Tibial artery (tissue), 4 donors: ENCODE measurements around the gene GRWD1.

ENCODE experiments used
- DNase-seq, 2 donors: peaks; one replicate each; pipeline ENCODE4 v3.0.0-alpha.2; 2019
- H3K27ac ChIP-seq, 2 donors: fragments of 200-600 bp; sonication (generic) in 1 of 2; 1 replicate in 1 of 2; 2 replicates in 1 of 2; pipeline ENCODE4 v1.5.1; 2018 to 2019; ENCODE audit warnings: mild to moderate bottlenecking in 1 of 2
- H3K27me3 ChIP-seq, 2 donors: fragments of 200-600 bp; sonication (generic) in 1 of 2; one replicate each; pipeline versions ENCODE4 v1.5.1 to v1.6.0; 2016 to 2019
- H3K36me3 ChIP-seq, 3 donors: fragments of 200-600 bp; sonication (generic) in 2 of 3; one replicate each; pipeline ENCODE4 v1.5.1; 2016 to 2019; ENCODE audit warnings: mild to moderate bottlenecking in 2 of 3
- H3K4me1 ChIP-seq, 4 donors: fragments of 200-600 bp; sonication (generic) in 2 of 4; 1 replicate in 3 of 4; 2 replicates in 1 of 4; pipeline ENCODE4 v1.5.1; 2016 to 2019
- H3K4me3 ChIP-seq, 2 donors: fragments of 200-600 bp; sonication (generic) in 1 of 2; 1 replicate in 1 of 2; 2 replicates in 1 of 2; pipeline ENCODE4 v1.5.1; 2018 to 2019; ENCODE audit warnings: mild to moderate bottlenecking in 2 of 2
- H3K9me3 ChIP-seq, 3 donors: fragments of 200-600 bp; sonication (generic) in 1 of 3; one replicate each; pipeline ENCODE4 v1.5.1; 2016 to 2019
- CTCF ChIP-seq, 2 experiments: fragments of 200-600 bp in 1 of 2; fragments of 450-650 bp in 1 of 2; IDR thresholded peaks; one replicate each; pipeline ENCODE4 v1.5.1; 2017 to 2019; ENCODE audit warnings: antibody characterized with exemption in 2 of 2, mild to moderate bottlenecking in 1 of 2, moderate library complexity in 1 of 2
- intact Hi-C: fragments of 100-400 bp; cut with DNase I; formaldehyde crosslinking; loops from one replicate; pipeline ENCODE4 v1.15.0; 2023; ENCODE audit warnings: low total_unique reads

Gene GRWD1

GRCh38 chr19:48418317-48419064 lies 27.3 kb upstream of the GRWD1 start:
- H3K27ac ChIP-seq, result no peak overlapping the region

GRCh38 chr19:48419158-48419920 lies 26.4 kb upstream of the GRWD1 start:
- intact Hi-C loops, result no loop called here
- Histone ChIP-seq H3K36me3 (no peaks in the 10 kb centered on the region), H3K4me1 (peaks cover 0 to 11% (median 6%) of the 10 kb centered on the region in 4 donors), H3K27ac (no peak overlapping the region), H3K9me3 (no peaks in the 10 kb centered on the region), H3K4me3 (no peak overlapping the region), H3K27me3 (peaks cover 0 to 33% of the 10 kb centered on the region in 2 donors)
- peak in 1 of 2 donors; percentile 47 for DNase-seq
- no peak for TF ChIP-seq CTCF (IDR thresholded peaks at IDR 0.05)

More at GRCh38 chr19:48418317-48419064, 27.3 kb upstream of the GRWD1 start:
- no peak for DNase-seq
- peaks cover 0 to 16% (median 6%) of the 10 kb centered on the region in 4 donors for H3K4me1 ChIP-seq
- H3K4me3 ChIP-seq, result no peak overlapping the region
- H3K9me3 ChIP-seq, result no peaks in the 10 kb centered on the region
- no peak for TF ChIP-seq CTCF (IDR thresholded peaks at IDR 0.05)
- H3K27me3 ChIP-seq, result peaks cover 0 to 41% of the 10 kb centered on the region in 2 donors
- intact Hi-C loops, result no loop called here
- H3K36me3 ChIP-seq, result no peaks in the 10 kb centered on the region

- Histone ChIP-seq H3K36me3 (no peaks in the 10 kb centered on the region), H3K4me1 (no peaks in the 10 kb centered on the region), H3K9me3 (no peaks in the 10 kb centered on the region), H3K4me3 (no peak overlapping the region), H3K27me3 (peaks cover 0 to 12% of the 10 kb centered on the region in 2 donors), H3K27ac (no peak overlapping the region)
- TF ChIP-seq CTCF (IDR thresholded peaks at IDR 0.05), result no peak
- intact Hi-C loops, result no loop called here
- DNase-seq, result no peak
These were observed 24.2 kb upstream of the GRWD1 start for GRCh38 chr19:48421548-48421947.

- no peaks in the 10 kb centered on the region for H3K4me1 ChIP-seq
- DNase-seq, result no peak
- intact Hi-C loops, result no loop called here
- no peak overlapping the region for H3K27ac ChIP-seq
- no peaks in the 10 kb centered on the region for H3K27me3 ChIP-seq
- TF ChIP-seq CTCF (IDR thresholded peaks at IDR 0.05), result no peak
- no peaks in the 10 kb centered on the region for H3K9me3 ChIP-seq
- H3K36me3 ChIP-seq, result no peaks in the 10 kb centered on the region
- H3K4me3 ChIP-seq, result no peak overlapping the region
These were observed 21.0 kb upstream of the GRWD1 start for GRCh38 chr19:48424694-48425219.

- no peaks in the 10 kb centered on the region for H3K4me1 ChIP-seq
- no peaks in the 10 kb centered on the region for H3K9me3 ChIP-seq
- peaks cover 0 to 5% of the 10 kb centered on the region in 2 donors for H3K27me3 ChIP-seq
- DNase-seq, result no peak
- TF ChIP-seq CTCF (IDR thresholded peaks at IDR 0.05), result no peak
- no peak overlapping the region for H3K27ac ChIP-seq
- H3K4me3 ChIP-seq, result no peak overlapping the region
- intact Hi-C loops, result no loop called here
- H3K36me3 ChIP-seq, result no peaks in the 10 kb centered on the region
These were observed 17.1 kb upstream of the GRWD1 start for GRCh38 chr19:48428670-48429069.
